Jurkat, Clone E6-1 (cell line): Measurements from ENCODE around the gene SLC25A15. TPM values are rescaled to one million over a fixed set of nuclear protein-coding genes. Genes with fewer than 3 reads are reported as not detected.

Experiments
- DNase-seq: peaks from one replicate; pipeline ENCODE4 v3.0.0-alpha.2; 2011; ENCODE audit warnings: low read depth, low spot score
- H3K4me3 ChIP-seq: 2 replicates; pipeline ENCODE4 v1.5.1; 2011; ENCODE audit warnings: mild to moderate bottlenecking, low read length, control low read depth, moderate library complexity
- polyA plus RNA-seq: library from polyadenylated mRNA; unstranded; fragments of >200 nt; gene quantifications from one replicate; pipeline ENCODE4 v1.2.1, GENCODE V29; 2012; ENCODE audit warnings: missing spikeins; ENCODE audit not compliant: insufficient read length, insufficient read depth

The SLC25A15 gene
- 27.8 TPM for polyA plus RNA-seq

GRCh38 chr13:40789275-40790153 lies at the start of gene SLC25A15:
Gene SLC25A15 (plus strand): TSS chr13:40789611. CDS start chr13:40793227, 3,616 bp downstream.
- DNase-seq = peak; percentile 39
- H3K4me3 ChIP-seq = peak within 1 kb of the TSS; percentile 75

- DNase-seq = no peak
- no peak overlapping the region for H3K4me3 ChIP-seq
Measured at GRCh38 chr13:40749327-40749726, 40.1 kb upstream of the SLC25A15 start.

- H3K4me3 ChIP-seq = no peak overlapping the region
- DNase-seq = no peak
Measured at GRCh38 chr13:40755082-40755700, 34.2 kb upstream of the SLC25A15 start.

GRCh38 chr13:40756042-40756441 lies 33.4 kb upstream of the SLC25A15 start:
- no peak for DNase-seq
- H3K4me3 ChIP-seq = no peak overlapping the region

GRCh38 chr13:40758811-40759210 lies 30.6 kb upstream of the SLC25A15 start:
- no peak overlapping the region for H3K4me3 ChIP-seq
- DNase-seq = no peak

GRCh38 chr13:40762849-40763248 lies 26.6 kb upstream of the SLC25A15 start:
- DNase-seq = no peak
- H3K4me3 ChIP-seq = no peak overlapping the region

- DNase-seq = peak; percentile 93
- H3K4me3 ChIP-seq = no peak overlapping the region; the same call in 1 of the 2 replicates
Measured at GRCh38 chr13:40764587-40765403, 24.6 kb upstream of the SLC25A15 start.

GRCh38 chr13:40765602-40766001 lies 23.8 kb upstream of the SLC25A15 start:
- DNase-seq = no peak
- H3K4me3 ChIP-seq = no peak overlapping the region

- DNase-seq = no peak
- H3K4me3 ChIP-seq = peak overlapping the region; percentile 98
Measured at GRCh38 chr13:40769970-40770369, 19.4 kb upstream of the SLC25A15 start.

GRCh38 chr13:40770609-40770933 lies 18.8 kb upstream of the SLC25A15 start:
- peak overlapping the region; percentile 98 for H3K4me3 ChIP-seq
- DNase-seq = no peak

- peak; percentile 92 for DNase-seq
- peak within 1 kb of the TSS; percentile 98 for H3K4me3 ChIP-seq
Measured at GRCh38 chr13:40770934-40771618, 18.3 kb upstream of the SLC25A15 start, which contains the start of gene MRPS31. Gene MRPS31 (minus strand): TSS chr13:40771190. CDS start chr13:40771136, 54 bp downstream.

GRCh38 chr13:40772765-40773473 lies 16.5 kb upstream of the SLC25A15 start:
- no peak overlapping the region for H3K4me3 ChIP-seq
- no peak for DNase-seq

GRCh38 chr13:40774672-40775071 lies 14.7 kb upstream of the SLC25A15 start:
- no peak overlapping the region for H3K4me3 ChIP-seq

GRCh38 chr13:40776232-40776631 lies 13.2 kb upstream of the SLC25A15 start:
- DNase-seq = no peak
- peak overlapping the region; percentile 39; the same call in 1 of the 2 replicates for H3K4me3 ChIP-seq

More at GRCh38 chr13:40774672-40775071, 14.7 kb upstream of the SLC25A15 start:
- no peak for DNase-seq

- DNase-seq = peak; percentile 89
- peak overlapping the region; percentile 39 for H3K4me3 ChIP-seq
Measured at GRCh38 chr13:40776681-40777165, 12.7 kb upstream of the SLC25A15 start.

- H3K4me3 ChIP-seq = peak overlapping the region; percentile 39
- peak; percentile 67 for DNase-seq
Measured at GRCh38 chr13:40777166-40777808, 12.1 kb upstream of the SLC25A15 start.

- no peak for DNase-seq
- H3K4me3 ChIP-seq = no peak overlapping the region
Measured at GRCh38 chr13:40777809-40778175, 11.6 kb upstream of the SLC25A15 start.

- H3K4me3 ChIP-seq = no peak overlapping the region
- no peak for DNase-seq
Measured at GRCh38 chr13:40779049-40779448, 10.4 kb upstream of the SLC25A15 start.
